Right atrium auricular region (tissue), 2 donors: ENCODE data around the gene AOPEP. TPM values are rescaled to one million over a fixed set of nuclear protein-coding genes. Genes with fewer than 3 reads are reported as not detected.

ENCODE experiments used
- DNase-seq: peaks from one replicate; pipeline ENCODE4 v3.0.0-alpha.2; 2019; ENCODE audit warnings: low spot score
- H3K27ac ChIP-seq, 2 donors: fragments of 200-600 bp; sonication (generic); 1 replicate in 1 of 2; 2 replicates in 1 of 2; pipeline ENCODE4 v1.5.1; 2016 to 2019
- H3K27me3 ChIP-seq, 2 donors: fragments of 200-600 bp; sonication (generic); one replicate each; pipeline versions ENCODE4 v1.5.1 to v1.6.0; 2017 to 2019
- H3K36me3 ChIP-seq: fragments of 200-600 bp; sonication (generic); one replicate; pipeline ENCODE4 v1.5.1; 2016
- H3K4me1 ChIP-seq, 2 donors: fragments of 200-600 bp; sonication (generic); one replicate each; pipeline versions ENCODE4 v1.5.1 to v1.6.0; 2017 to 2019
- H3K4me3 ChIP-seq, 2 donors: fragments of 200-600 bp; sonication (generic); 1 replicate in 1 of 2; 2 replicates in 1 of 2; pipeline ENCODE4 v1.5.1; 2017 to 2019; ENCODE audit warnings: mild to moderate bottlenecking in 1 of 2, moderate library complexity in 1 of 2
- H3K9me3 ChIP-seq, 2 donors: fragments of 200-600 bp; sonication (generic); one replicate each; pipeline ENCODE4 v1.5.1; 2019
- total RNA-seq, 2 donors: library from RNA; depleted of rRNA; stranded (reverse); fragments of >200 nt; gene quantifications; one replicate each; pipeline ENCODE4 v1.1.0, GENCODE V29; 2016
- TF ChIP-seq, protein P1 (sequence below), 2 donors: fragments of 200-600 bp; sonication (generic); IDR thresholded peaks; one replicate each; pipeline ENCODE4 v1.5.1; 2019; ENCODE audit warnings: antibody characterized with exemption in 2 of 2

AOPEP gene
- total RNA-seq, 2 donors from 2014 or later, result 262 to 314 TPM

DNA sequence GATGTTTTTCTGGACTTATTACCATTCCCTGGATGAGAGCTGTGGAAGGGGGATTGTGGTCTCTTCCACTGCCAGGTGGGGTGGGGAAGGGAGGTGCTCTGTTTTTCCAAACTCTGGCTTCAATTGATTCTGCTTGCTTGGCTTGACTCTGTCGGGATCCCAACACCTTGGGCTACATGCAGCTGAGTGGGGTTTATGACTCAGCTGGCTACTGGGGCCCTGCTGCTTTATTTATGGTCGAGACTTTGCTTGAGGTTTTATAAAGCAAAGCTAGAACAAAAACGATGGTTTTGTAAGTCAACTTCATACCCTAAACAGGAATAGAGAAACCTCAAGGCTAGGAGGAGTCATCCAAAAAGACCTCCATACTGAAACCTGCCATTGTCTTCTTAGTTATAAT, 76.3 kb downstream of the AOPEP start:
- no peak for DNase-seq
- H3K4me3 ChIP-seq, result no peak overlapping the region
- no peaks in the 10 kb centered on the region for H3K9me3 ChIP-seq
- H3K27me3 ChIP-seq, result no peaks in the 10 kb centered on the region
- TF ChIP-seq, protein P1, sequence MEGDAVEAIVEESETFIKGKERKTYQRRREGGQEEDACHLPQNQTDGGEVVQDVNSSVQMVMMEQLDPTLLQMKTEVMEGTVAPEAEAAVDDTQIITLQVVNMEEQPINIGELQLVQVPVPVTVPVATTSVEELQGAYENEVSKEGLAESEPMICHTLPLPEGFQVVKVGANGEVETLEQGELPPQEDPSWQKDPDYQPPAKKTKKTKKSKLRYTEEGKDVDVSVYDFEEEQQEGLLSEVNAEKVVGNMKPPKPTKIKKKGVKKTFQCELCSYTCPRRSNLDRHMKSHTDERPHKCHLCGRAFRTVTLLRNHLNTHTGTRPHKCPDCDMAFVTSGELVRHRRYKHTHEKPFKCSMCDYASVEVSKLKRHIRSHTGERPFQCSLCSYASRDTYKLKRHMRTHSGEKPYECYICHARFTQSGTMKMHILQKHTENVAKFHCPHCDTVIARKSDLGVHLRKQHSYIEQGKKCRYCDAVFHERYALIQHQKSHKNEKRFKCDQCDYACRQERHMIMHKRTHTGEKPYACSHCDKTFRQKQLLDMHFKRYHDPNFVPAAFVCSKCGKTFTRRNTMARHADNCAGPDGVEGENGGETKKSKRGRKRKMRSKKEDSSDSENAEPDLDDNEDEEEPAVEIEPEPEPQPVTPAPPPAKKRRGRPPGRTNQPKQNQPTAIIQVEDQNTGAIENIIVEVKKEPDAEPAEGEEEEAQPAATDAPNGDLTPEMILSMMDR (IDR thresholded peaks at IDR 0.05), result no peak
- H3K4me1 ChIP-seq, result peaks cover 0 to 47% of the 10 kb centered on the region in 2 donors
- H3K27ac ChIP-seq, result no peak overlapping the region
- peaks cover 6% of the 10 kb centered on the region for H3K36me3 ChIP-seq

DNA sequence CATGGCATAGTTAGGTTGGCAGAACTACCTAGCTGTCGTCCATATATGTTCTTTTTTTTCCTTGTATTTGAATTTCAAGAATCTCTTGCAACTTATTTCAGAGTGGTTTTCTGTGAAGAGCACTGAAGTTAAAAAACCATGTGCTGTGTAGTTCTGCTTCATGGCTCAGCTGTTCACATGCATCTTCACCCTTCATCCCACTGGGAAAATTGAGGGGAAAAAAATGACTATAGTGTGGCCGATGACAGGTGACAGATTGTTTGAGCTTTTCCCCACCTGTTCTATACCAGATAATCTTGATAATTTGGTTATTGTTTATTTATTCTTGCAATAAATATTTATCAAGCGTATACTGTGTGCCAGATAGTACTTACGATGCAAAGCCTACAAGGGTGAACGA, 77.8 kb downstream of the AOPEP start:
- Histone ChIP-seq H3K4me3 (no peak overlapping the region), H3K27me3 (no peaks in the 10 kb centered on the region), H3K36me3 (peaks cover 6% of the 10 kb centered on the region), H3K4me1 (peaks cover 0 to 61% of the 10 kb centered on the region in 2 donors), H3K27ac (peak overlapping the region in 1 of 2 donors; percentile 38), H3K9me3 (no peaks in the 10 kb centered on the region)
- no peak for DNase-seq
- TF ChIP-seq, protein P1 (IDR thresholded peaks at IDR 0.05), result no peak

DNA sequence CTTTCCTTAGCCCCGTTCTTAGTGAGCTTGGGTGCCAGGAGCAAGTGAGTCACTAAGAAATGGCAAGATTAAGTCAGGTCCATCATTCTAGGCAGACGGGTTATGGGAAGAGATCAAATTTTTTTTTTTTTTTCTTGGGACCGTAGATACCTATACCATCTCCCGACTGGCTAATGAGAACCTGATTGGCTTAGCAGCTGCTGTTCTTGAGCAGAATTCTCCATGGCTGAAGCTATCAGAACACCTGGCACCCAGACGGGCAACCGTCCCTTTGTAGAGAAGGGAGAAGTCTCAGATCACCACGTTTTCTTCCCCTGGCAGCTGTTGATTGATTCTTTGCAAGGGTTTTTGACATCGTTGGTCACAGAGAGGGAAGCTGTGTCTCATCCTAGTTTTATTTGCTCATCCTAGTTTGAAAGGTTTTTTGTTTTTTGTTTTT, 78.6 kb downstream of the AOPEP start:
- no peak overlapping the region for H3K4me3 ChIP-seq
- no peak for DNase-seq
- no peaks in the 10 kb centered on the region for H3K27me3 ChIP-seq
- H3K36me3 ChIP-seq, result peaks cover 6% of the 10 kb centered on the region
- H3K9me3 ChIP-seq, result no peaks in the 10 kb centered on the region
- TF ChIP-seq, protein P1 (IDR thresholded peaks at IDR 0.05), result no peak
- H3K4me1 ChIP-seq, result peaks cover 0 to 61% of the 10 kb centered on the region in 2 donors
- H3K27ac ChIP-seq, result peak overlapping the region; percentile 38 to 70

DNA sequence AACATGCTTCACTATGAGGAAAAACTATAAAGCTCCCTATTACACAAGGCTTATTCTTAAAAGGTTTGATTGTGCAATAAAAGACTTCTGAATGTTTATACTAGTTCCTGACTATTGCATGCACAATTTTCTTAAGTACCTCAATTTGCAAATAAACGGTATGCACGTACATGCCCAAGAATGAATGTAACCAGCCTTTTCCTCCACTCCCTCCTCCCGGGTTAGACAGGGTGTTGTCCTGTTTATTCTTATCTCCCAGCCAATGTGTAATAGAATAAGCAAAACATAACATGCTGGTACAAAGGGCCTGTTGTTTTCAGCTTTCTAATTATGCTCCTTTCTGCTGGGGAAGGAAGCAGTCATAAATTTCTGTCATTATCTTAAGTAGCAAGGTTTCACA, 79.1 kb downstream of the AOPEP start:
- no peak overlapping the region for H3K4me3 ChIP-seq
- TF ChIP-seq, protein P1 (IDR thresholded peaks at IDR 0.05), result no peak
- H3K4me1 ChIP-seq, result peaks cover 0 to 58% of the 10 kb centered on the region in 2 donors
- peak overlapping the region; percentile 48 to 81 for H3K27ac ChIP-seq
- no peak for DNase-seq
- peaks cover 6% of the 10 kb centered on the region for H3K36me3 ChIP-seq
- no peaks in the 10 kb centered on the region for H3K9me3 ChIP-seq
- no peaks in the 10 kb centered on the region for H3K27me3 ChIP-seq

DNA sequence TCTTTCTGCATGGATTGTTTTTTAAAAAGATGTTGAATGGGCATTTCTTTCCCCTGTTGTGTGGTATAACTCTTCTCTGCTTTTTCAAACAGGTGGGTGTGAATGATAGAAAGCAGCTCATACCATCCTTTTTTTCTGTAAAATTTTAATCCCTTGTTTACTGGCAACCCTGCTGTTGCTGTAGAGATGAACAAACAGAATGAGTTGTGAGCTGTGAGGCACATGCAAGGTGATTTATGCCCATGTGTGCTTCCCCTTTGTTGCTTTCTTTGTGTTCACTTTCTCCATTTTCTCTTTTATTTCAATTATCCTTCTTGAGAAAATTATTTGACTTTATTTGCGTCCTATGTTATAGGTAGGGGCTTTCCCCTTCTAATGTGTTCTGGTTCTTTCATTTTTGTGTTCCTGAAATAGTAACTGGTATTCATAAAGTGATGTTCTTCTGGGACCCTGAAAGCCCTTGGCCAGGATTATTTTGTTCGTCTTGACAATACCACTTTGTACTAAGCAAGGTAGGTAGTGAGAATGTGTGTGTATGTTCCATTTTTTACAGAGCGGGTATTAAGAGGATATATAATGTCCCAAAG, 79.9 kb downstream of the AOPEP start:
- H3K36me3 ChIP-seq, result peaks cover 6% of the 10 kb centered on the region
- no peak overlapping the region for H3K4me3 ChIP-seq
- DNase-seq, result no peak
- peaks cover 0 to 50% of the 10 kb centered on the region in 2 donors for H3K4me1 ChIP-seq
- H3K27ac ChIP-seq, result peak overlapping the region; percentile 48 to 81
- TF ChIP-seq, protein P1 (IDR thresholded peaks at IDR 0.05), result no peak
- H3K27me3 ChIP-seq, result no peaks in the 10 kb centered on the region
- H3K9me3 ChIP-seq, result no peaks in the 10 kb centered on the region

DNA sequence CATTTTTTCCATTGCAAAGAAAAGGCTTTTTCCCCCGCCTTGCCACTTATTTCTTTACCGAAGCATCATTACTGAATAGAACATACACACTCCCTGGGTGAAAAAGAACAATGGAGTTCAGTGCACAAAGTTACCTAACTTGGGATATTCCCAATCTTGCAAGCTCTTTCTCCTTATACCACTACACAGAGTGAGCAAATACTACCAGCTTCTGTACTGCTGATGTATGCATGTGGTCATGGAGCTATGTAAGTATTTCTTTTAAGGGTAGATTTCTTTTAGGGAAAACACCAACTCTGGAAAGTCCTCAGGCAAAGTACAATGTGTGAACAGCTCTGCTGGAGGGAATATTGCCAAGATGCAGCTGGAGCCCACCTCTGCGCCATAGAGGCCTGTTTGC, 81.1 kb downstream of the AOPEP start:
- H3K27me3 ChIP-seq, result no peaks in the 10 kb centered on the region
- peaks cover 0 to 54% of the 10 kb centered on the region in 2 donors for H3K4me1 ChIP-seq
- peak overlapping the region in 1 of 2 donors; percentile 81 for H3K27ac ChIP-seq
- no peaks in the 10 kb centered on the region for H3K9me3 ChIP-seq
- H3K36me3 ChIP-seq, result peaks cover 6% of the 10 kb centered on the region
- no peak overlapping the region for H3K4me3 ChIP-seq
- TF ChIP-seq, protein P1 (IDR thresholded peaks at IDR 0.05), result no peak
- no peak for DNase-seq
